ENCODE measurements around the gene CSH1.

DNA sequence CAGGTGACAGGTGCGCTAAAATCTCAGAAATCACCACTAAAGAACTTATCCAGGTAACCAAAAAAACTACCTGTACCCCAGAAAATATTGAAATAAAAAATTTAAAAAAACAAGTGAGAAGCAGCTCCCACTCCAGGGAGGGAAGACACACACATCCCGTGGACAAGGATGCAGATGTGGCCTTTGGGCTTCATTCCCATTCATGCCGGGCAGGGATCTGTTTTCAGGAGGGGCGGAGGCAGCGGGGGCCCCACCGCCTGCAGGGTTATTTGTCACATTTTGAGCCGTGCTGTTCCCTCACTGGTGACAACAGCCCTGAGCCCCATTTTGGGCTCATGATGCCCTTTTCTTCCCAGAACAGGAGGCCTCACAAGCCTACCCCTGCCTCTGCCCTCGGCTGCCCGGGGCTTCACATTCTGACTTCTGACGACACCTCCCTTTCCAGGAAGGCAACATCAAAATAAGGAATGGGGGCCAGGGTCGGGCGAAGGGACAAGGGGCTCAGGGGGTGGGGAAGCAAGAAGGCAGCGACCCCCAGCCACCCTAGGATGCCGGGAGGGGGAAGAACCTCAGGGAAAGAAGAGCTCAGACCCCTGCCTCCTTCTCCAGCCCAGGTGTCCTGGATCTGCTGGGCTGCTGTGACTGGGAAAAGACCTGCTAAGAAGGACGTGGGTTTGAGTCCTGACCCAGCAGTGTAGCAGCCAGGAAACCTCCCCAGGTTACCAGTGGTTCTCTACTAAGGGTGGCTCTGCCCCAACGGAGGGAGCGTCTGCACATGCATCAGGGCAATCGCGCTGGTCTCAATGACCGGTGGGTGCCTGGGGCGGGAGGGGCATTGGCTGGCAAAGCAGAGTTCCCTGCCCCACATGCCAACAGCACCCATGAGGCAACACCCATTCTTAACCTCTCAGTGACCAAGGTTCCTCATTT is 38.1 kb upstream of the CSH1 start:
- TF ChIP-seq, protein P1, sequence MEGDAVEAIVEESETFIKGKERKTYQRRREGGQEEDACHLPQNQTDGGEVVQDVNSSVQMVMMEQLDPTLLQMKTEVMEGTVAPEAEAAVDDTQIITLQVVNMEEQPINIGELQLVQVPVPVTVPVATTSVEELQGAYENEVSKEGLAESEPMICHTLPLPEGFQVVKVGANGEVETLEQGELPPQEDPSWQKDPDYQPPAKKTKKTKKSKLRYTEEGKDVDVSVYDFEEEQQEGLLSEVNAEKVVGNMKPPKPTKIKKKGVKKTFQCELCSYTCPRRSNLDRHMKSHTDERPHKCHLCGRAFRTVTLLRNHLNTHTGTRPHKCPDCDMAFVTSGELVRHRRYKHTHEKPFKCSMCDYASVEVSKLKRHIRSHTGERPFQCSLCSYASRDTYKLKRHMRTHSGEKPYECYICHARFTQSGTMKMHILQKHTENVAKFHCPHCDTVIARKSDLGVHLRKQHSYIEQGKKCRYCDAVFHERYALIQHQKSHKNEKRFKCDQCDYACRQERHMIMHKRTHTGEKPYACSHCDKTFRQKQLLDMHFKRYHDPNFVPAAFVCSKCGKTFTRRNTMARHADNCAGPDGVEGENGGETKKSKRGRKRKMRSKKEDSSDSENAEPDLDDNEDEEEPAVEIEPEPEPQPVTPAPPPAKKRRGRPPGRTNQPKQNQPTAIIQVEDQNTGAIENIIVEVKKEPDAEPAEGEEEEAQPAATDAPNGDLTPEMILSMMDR (IDR thresholded peaks at IDR 0.05): no peak
- TF ChIP-seq EP300 (IDR thresholded peaks at IDR 0.05): no peak
